ENCODE results near the gene DNAH12. TPM values are rescaled to one million over a fixed set of nuclear protein-coding genes. Genes with fewer than 3 reads are reported as not detected.

The DNAH12 gene
- total and polyA plus RNA-seq, 2 experiments from 2014 or later = not detected

DNA sequence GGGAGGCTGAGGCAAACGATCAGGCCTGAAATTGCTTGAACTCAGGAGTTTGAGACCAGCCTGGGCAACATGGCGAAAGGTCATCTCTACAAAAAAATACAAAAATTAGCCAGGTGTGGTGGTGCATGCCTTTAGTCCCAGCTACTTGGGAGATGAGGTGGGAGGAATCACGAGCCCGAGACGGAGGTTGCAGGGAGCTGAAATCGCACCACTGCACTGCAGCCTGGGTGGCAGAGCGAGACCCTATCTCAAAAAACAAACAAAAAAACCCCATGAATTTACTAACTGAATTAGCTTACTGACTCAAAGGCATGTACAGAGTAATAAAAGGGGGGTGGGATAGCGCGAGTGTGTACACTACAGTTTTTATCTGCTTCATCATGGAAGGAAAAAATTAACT is 33.7 kb upstream of the DNAH12 start (continued):
- TF ChIP-seq, protein P1, sequence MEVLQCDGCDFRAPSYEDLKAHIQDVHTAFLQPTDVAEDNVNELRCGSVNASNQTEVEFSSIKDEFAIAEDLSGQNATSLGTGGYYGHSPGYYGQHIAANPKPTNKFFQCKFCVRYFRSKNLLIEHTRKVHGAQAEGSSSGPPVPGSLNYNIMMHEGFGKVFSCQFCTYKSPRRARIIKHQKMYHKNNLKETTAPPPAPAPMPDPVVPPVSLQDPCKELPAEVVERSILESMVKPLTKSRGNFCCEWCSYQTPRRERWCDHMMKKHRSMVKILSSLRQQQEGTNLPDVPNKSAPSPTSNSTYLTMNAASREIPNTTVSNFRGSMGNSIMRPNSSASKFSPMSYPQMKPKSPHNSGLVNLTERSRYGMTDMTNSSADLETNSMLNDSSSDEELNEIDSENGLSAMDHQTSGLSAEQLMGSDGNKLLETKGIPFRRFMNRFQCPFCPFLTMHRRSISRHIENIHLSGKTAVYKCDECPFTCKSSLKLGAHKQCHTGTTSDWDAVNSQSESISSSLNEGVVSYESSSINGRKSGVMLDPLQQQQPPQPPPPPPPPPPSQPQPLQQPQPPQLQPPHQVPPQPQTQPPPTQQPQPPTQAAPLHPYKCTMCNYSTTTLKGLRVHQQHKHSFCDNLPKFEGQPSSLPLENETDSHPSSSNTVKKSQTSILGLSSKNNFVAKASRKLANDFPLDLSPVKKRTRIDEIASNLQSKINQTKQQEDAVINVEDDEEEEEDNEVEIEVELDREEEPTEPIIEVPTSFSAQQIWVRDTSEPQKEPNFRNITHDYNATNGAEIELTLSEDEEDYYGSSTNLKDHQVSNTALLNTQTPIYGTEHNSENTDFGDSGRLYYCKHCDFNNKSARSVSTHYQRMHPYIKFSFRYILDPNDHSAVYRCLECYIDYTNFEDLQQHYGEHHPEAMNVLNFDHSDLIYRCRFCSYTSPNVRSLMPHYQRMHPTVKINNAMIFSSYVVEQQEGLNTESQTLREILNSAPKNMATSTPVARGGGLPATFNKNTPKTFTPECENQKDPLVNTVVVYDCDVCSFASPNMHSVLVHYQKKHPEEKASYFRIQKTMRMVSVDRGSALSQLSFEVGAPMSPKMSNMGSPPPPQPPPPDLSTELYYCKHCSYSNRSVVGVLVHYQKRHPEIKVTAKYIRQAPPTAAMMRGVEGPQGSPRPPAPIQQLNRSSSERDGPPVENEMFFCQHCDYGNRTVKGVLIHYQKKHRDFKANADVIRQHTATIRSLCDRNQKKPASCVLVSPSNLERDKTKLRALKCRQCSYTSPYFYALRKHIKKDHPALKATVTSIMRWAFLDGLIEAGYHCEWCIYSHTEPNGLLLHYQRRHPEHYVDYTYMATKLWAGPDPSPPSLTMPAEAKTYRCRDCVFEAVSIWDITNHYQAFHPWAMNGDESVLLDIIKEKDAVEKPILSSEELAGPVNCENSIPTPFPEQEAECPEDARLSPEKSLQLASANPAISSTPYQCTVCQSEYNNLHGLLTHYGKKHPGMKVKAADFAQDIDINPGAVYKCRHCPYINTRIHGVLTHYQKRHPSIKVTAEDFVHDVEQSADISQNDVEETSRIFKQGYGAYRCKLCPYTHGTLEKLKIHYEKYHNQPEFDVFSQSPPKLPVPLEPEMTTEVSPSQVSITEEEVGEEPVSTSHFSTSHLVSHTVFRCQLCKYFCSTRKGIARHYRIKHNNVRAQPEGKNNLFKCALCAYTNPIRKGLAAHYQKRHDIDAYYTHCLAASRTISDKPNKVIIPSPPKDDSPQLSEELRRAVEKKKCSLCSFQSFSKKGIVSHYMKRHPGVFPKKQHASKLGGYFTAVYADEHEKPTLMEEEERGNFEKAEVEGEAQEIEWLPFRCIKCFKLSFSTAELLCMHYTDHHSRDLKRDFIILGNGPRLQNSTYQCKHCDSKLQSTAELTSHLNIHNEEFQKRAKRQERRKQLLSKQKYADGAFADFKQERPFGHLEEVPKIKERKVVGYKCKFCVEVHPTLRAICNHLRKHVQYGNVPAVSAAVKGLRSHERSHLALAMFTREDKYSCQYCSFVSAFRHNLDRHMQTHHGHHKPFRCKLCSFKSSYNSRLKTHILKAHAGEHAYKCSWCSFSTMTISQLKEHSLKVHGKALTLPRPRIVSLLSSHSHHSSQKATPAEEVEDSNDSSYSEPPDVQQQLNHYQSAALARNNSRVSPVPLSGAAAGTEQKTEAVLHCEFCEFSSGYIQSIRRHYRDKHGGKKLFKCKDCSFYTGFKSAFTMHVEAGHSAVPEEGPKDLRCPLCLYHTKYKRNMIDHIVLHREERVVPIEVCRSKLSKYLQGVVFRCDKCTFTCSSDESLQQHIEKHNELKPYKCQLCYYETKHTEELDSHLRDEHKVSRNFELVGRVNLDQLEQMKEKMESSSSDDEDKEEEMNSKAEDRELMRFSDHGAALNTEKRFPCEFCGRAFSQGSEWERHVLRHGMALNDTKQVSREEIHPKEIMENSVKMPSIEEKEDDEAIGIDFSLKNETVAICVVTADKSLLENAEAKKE (CRISPR knock-in tag; IDR thresholded peaks at IDR 0.05) = no peak
- TF ChIP-seq CREB1 (CRISPR knock-in tag; IDR thresholded peaks at IDR 0.05; ENCODE audit: low read depth) (no peak), EZH2 (IDR thresholded peaks at IDR 0.05; ENCODE audit: low read depth, unreplicated experiment) (no peak), EZH2phosphoT487 (IDR thresholded peaks at IDR 0.05; ENCODE audit: unreplicated experiment) (no peak), ZNF331 (CRISPR knock-in tag; IDR thresholded peaks at IDR 0.05; ENCODE audit: low read depth) (no peak)

DNA sequence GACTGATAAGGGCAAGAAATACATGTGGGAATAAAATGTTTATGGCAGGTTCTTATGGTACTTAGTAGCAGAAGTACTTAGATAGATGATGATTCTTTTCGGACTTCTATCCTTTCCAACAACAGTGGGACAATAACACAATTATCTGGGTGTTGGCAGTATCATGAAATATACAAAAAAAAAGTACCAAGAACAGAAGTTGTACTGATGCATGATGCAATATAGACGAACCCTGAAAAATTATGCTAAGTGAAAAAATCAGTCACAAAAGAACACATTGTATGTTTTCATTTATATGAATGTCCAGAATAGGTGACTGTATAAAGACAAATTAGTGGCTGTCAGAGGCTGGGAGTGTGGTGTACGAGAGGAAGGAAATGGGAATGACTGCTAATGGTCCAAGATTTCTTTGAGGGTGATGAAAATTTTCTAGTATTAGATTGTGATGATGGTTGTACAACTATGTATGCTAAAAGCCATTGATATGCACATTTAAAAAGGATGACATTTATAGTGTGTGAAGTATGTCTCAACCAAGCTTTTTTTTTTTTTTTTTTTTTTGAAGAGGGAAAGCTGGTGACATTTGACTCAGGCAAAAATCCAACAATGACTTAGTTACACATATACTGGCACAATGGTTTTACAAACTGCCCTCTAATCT is 32.0 kb upstream of the DNAH12 start:
- Mint-ChIP-seq H3K4me1 (no peaks in the 10 kb centered on the region), H3K9me3 (no peaks in the 10 kb centered on the region), H3K4me3 (no peak overlapping the region), H3K36me3 (ENCODE audit: low read depth) (peaks cover 88% of the 10 kb centered on the region), H3K27me3 (ENCODE audit: insufficient read depth, low read depth, poor library complexity) (no peaks in the 10 kb centered on the region), H3K27ac (no peak overlapping the region; the same call in 1 of the 2 replicates)
- H3K36me3 ChIP-seq (ENCODE audit: insufficient read depth) = peaks cover 74% of the 10 kb centered on the region
- no peaks in the 10 kb centered on the region for H3K4me1 ChIP-seq (ENCODE audit: insufficient read depth)
- no peak overlapping the region for H3K4me2 ChIP-seq
- H3K27me3 ChIP-seq (ENCODE audit: insufficient read depth) = no peaks in the 10 kb centered on the region
- H4K20me1 ChIP-seq (replicated peaks; ENCODE audit: insufficient read depth) = peaks cover 53% of the 10 kb centered on the region
- no peak overlapping the region for H3K27ac ChIP-seq (ENCODE audit: low read depth)
- no peak for ATAC-seq
- no peaks in the 10 kb centered on the region; the same call in 1 of the 2 replicates for H3F3A ChIP-seq (replicated peaks; ENCODE audit: low read depth)
- no peaks in the 10 kb centered on the region for H3K9me2 ChIP-seq (ENCODE audit: insufficient read depth)
- H3K79me2 ChIP-seq (replicated peaks; ENCODE audit: insufficient read depth) = peaks cover 53% of the 10 kb centered on the region
- TF ChIP-seq CREB1 (CRISPR knock-in tag; IDR thresholded peaks at IDR 0.05; ENCODE audit: low read depth) (no peak), EZH2phosphoT487 (IDR thresholded peaks at IDR 0.05; ENCODE audit: unreplicated experiment) (no peak), EZH2 (IDR thresholded peaks at IDR 0.05; ENCODE audit: low read depth, unreplicated experiment) (no peak), STAT1 (IDR thresholded peaks at IDR 0.05; ENCODE audit: unreplicated experiment) (no peak)
- no peak overlapping the region for H2AFZ ChIP-seq
- no peak for DNase-seq (ENCODE audit: low spot score)
- no peak overlapping the region for H3K4me3 ChIP-seq

All from GM23338 (cell line).